GM23338 (cell line): ENCODE data around the gene KRT38. TPM values are rescaled to one million over a fixed set of nuclear protein-coding genes. Genes with fewer than 3 reads are reported as not detected.

Source experiments
- ATAC-seq: fragments of 200-7000 bp; cut with Tn5 transposase; 3 replicates; pipeline ENCODE4 v1.9.1; 2020
- DNase-seq: peaks from one replicate; pipeline ENCODE4 v3.0.0-alpha.2; 2015; ENCODE audit warnings: low spot score
- H2AFZ ChIP-seq: fragments of 200-600 bp; sonication (generic); 2 replicates; pipeline ENCODE4 v1.8.0; 2016; ENCODE audit warnings: antibody characterized with exemption, mild to moderate bottlenecking, moderate library complexity
- H3F3A ChIP-seq: fragments of 200-600 bp; sonication (generic); replicated peaks from 2 replicates; pipeline ENCODE4 v1.8.0; 2017; ENCODE audit warnings: antibody characterized with exemption, mixed run types, low read depth
- H3K27ac ChIP-seq: fragments of 200-600 bp; sonication (generic); 2 replicates; pipeline ENCODE4 v1.6.1; 2016; ENCODE audit warnings: low read depth
- H3K27me3 ChIP-seq: fragments of 200-600 bp; sonication (generic); 2 replicates; pipeline ENCODE4 v1.8.0; 2016; ENCODE audit warnings: mild to moderate bottlenecking, mixed run types, moderate library complexity; ENCODE audit not compliant: insufficient read depth
- H3K36me3 ChIP-seq: fragments of 200-600 bp; sonication (generic); 2 replicates; pipeline ENCODE4 v1.8.0; 2016; ENCODE audit warnings: mild to moderate bottlenecking; ENCODE audit not compliant: insufficient read depth
- H3K4me1 ChIP-seq: fragments of 200-600 bp; sonication (generic); 2 replicates; pipeline ENCODE4 v1.8.0; 2016; ENCODE audit warnings: mild to moderate bottlenecking, moderate library complexity; ENCODE audit not compliant: insufficient read depth
- H3K4me2 ChIP-seq: fragments of 200-600 bp; sonication (generic); 2 replicates; pipeline ENCODE4 v1.7.1; 2017; ENCODE audit warnings: mixed run types
- H3K4me3 ChIP-seq: fragments of 200-600 bp; sonication (generic); 2 replicates; pipeline ENCODE4 v1.6.1; 2016; ENCODE audit warnings: mixed run types
- H3K79me2 ChIP-seq: fragments of 200-600 bp; sonication (generic); replicated peaks from 2 replicates; pipeline ENCODE4 v1.8.0; 2017; ENCODE audit warnings: mild to moderate bottlenecking; ENCODE audit not compliant: insufficient read depth
- H3K9me2 ChIP-seq: fragments of 200-600 bp; sonication (generic); 2 replicates; pipeline ENCODE4 v1.8.0; 2017; ENCODE audit not compliant: insufficient read depth
- H4K20me1 ChIP-seq: fragments of 200-600 bp; sonication (generic); replicated peaks from 2 replicates; pipeline ENCODE4 v1.8.0; 2017; ENCODE audit warnings: mild to moderate bottlenecking; ENCODE audit not compliant: insufficient read depth
- H3K27ac Mint-ChIP-seq: 2 replicates; pipeline ENCODE4 v1.8.0; 2020; ENCODE audit warnings: inconsistent platforms, mild to moderate bottlenecking, moderate library complexity, mixed read lengths
- H3K27me3 Mint-ChIP-seq: 3 replicates; pipeline ENCODE4 v1.8.0; 2022; ENCODE audit warnings: low read depth, mild to moderate bottlenecking, moderate library complexity, mixed read lengths, inconsistent platforms; ENCODE audit not compliant: insufficient read depth, poor library complexity
- H3K36me3 Mint-ChIP-seq: 3 replicates; pipeline ENCODE4 v1.8.0; 2021; ENCODE audit warnings: low read depth, mild to moderate bottlenecking, inconsistent platforms, moderate library complexity, mixed read lengths
- H3K4me1 Mint-ChIP-seq: 3 replicates; pipeline ENCODE4 v1.8.0; 2020; ENCODE audit warnings: mild to moderate bottlenecking, inconsistent platforms, mixed read lengths
- H3K4me3 Mint-ChIP-seq: 3 replicates; pipeline ENCODE4 v1.8.0; 2021; ENCODE audit warnings: moderate library complexity, mild to moderate bottlenecking, inconsistent platforms, mixed read lengths
- H3K9me3 Mint-ChIP-seq: 3 replicates; pipeline ENCODE4 v1.8.0; 2020; ENCODE audit warnings: moderate library complexity, mild to moderate bottlenecking, inconsistent platforms, mixed read lengths
- CREB1 ChIP-seq: fragments of 250-450 bp; sonication (Bioruptor Pico); IDR thresholded peaks from 2 replicates; pipeline ENCODE4 v1.5.0; 2020; ENCODE audit warnings: low read depth, mild to moderate bottlenecking, moderate library complexity
- EZH2 ChIP-seq: fragments of 200-600 bp; sonication (generic); IDR thresholded peaks from one replicate; pipeline ENCODE4 v1.8.0; 2017; ENCODE audit warnings: antibody characterized with exemption, mild to moderate bottlenecking, low read depth; ENCODE audit not compliant: unreplicated experiment
- EZH2phosphoT487 ChIP-seq: fragments of 200-600 bp; sonication (generic); IDR thresholded peaks from one replicate; pipeline ENCODE4 v1.8.1; 2018; ENCODE audit warnings: antibody characterized with exemption; ENCODE audit not compliant: unreplicated experiment
- JUNB ChIP-seq: IDR thresholded peaks from one replicate; pipeline ENCODE4 v1.6.1; 2016; ENCODE audit warnings: antibody characterized with exemption; ENCODE audit not compliant: unreplicated experiment
- POLR2AphosphoS5 ChIP-seq: IDR thresholded peaks from 2 replicates; pipeline ENCODE4 v1.6.1; 2016; ENCODE audit warnings: antibody characterized with exemption, low read depth
- STAT1 ChIP-seq: IDR thresholded peaks from one replicate; pipeline ENCODE4 v1.6.1; 2016; ENCODE audit warnings: antibody characterized with exemption; ENCODE audit not compliant: unreplicated experiment
- ZNF114 ChIP-seq: fragments of 250-450 bp; sonication (Bioruptor Pico); IDR thresholded peaks from 2 replicates; pipeline ENCODE4 v1.5.0; 2020; ENCODE audit warnings: mild to moderate bottlenecking, moderate library complexity
- ZNF331 ChIP-seq: fragments of 250-450 bp; sonication (Bioruptor Pico); IDR thresholded peaks from 2 replicates; pipeline ENCODE4 v1.5.0; 2020; ENCODE audit warnings: low read depth, mild to moderate bottlenecking, moderate library complexity
- ZNF462 ChIP-seq: fragments of 250-450 bp; sonication (Bioruptor Pico); IDR thresholded peaks from 2 replicates; pipeline ENCODE4 v1.5.0; 2020; ENCODE audit warnings: mild to moderate bottlenecking, moderate library complexity
- polyA plus RNA-seq: library from polyadenylated mRNA; unstranded; fragments of >200 nt; fragmentation: Nextera tagmentation; extraction: Ambion mirVana; gene quantifications from 2 replicates; pipeline ENCODE4 v1.2.1, GENCODE V29; 2016
- total RNA-seq: library from RNA; depleted of rRNA; stranded (reverse); fragments of >200 nt; shearing (Covaris generic); gene quantifications from 2 replicates; pipeline ENCODE4 v1.2.3, GENCODE V29; 2014

Gene KRT38
- total and polyA plus RNA-seq, 2 experiments from 2014 or later, result not detected

GRCh38 chr17:41390411-41390938 lies 50.3 kb downstream of the KRT38 start (continued):
- no peak for TF ChIP-seq ZNF462 (CRISPR knock-in tag)
- TF ChIP-seq STAT1, result no peak
- no peak for TF ChIP-seq ZNF114 (CRISPR knock-in tag)

GRCh38 chr17:41387670-41388069 lies 53.1 kb downstream of the KRT38 start:
- ATAC-seq, result no peak
- H2AFZ ChIP-seq, result peak overlapping the region; percentile 6; the same call in 1 of the 2 replicates
- no peak for TF ChIP-seq JUNB
- TF ChIP-seq CREB1 (CRISPR knock-in tag), result no peak
- TF ChIP-seq POLR2AphosphoS5, result no peak
- TF ChIP-seq ZNF462 (CRISPR knock-in tag), result no peak
- no peak for TF ChIP-seq ZNF114 (CRISPR knock-in tag)
- no peak for TF ChIP-seq STAT1
- no peak for TF ChIP-seq EZH2
- TF ChIP-seq ZNF331, result no peak
- no peak for TF ChIP-seq EZH2phosphoT487

More at GRCh38 chr17:41387670-41388069, 53.1 kb downstream of the KRT38 start:
- Histone ChIP-seq H3K9me2 (peaks cover 9% of the 10 kb centered on the region), H3K27me3 (no peaks in the 10 kb centered on the region), H3K36me3 (no peaks in the 10 kb centered on the region), H3K27ac (no peak overlapping the region), H3K4me1 (no peaks in the 10 kb centered on the region), H3K4me2 (no peak overlapping the region), H3F3A (no peaks in the 10 kb centered on the region), H3K79me2 (no peaks in the 10 kb centered on the region), H4K20me1 (no peaks in the 10 kb centered on the region), H3K4me3 (no peak overlapping the region)
- no peak overlapping the region for H3K4me3 Mint-ChIP-seq
- no peak for DNase-seq
- peaks cover 9% of the 10 kb centered on the region; the same call in 2 of the 3 replicates for H3K9me3 Mint-ChIP-seq
- no peaks in the 10 kb centered on the region for H3K4me1 Mint-ChIP-seq
- H3K27me3 Mint-ChIP-seq, result peaks cover 2% of the 10 kb centered on the region
- H3K27ac Mint-ChIP-seq, result no peak overlapping the region
- H3K36me3 Mint-ChIP-seq, result no peaks in the 10 kb centered on the region; the same call in 2 of the 3 replicates
